Amniotic epithelial cell (primary cell): ENCODE measurements around the gene SLC6A20.
A peak's percentile ranks its signal among the peaks of the same experiment; 100 is the strongest.

Experiments
- DNase-seq: peaks from one replicate; pipeline ENCODE4 v3.0.0-alpha.2; 2010; ENCODE audit warnings: low read depth

The SLC6A20 gene

GRCh38 chr3:45795882-45796765 lies at the start of gene SLC6A20:
Gene SLC6A20, minus strand, starts transcription at chr3:45796536. Its CDS starts 117 bp downstream, at chr3:45796419.
- no peak for DNase-seq

- DNase-seq, result no peak
Observed at GRCh38 chr3:45844616-45845015, 48.3 kb upstream of the SLC6A20 start.

GRCh38 chr3:45842851-45843625 lies 46.7 kb upstream of the SLC6A20 start:
- no peak for DNase-seq

GRCh38 chr3:45841757-45842491 lies 45.6 kb upstream of the SLC6A20 start, which contains the start of gene LZTFL1:
Gene LZTFL1, minus strand, starts transcription at chr3:45842119. Its CDS starts 128 bp downstream, at chr3:45841991.
- DNase-seq, result peak; percentile 97

GRCh38 chr3:45841420-45841756 lies 45.1 kb upstream of the SLC6A20 start:
- DNase-seq, result no peak

- DNase-seq, result no peak
Observed at GRCh38 chr3:45838466-45838865, 42.1 kb upstream of the SLC6A20 start.

GRCh38 chr3:45832699-45833098 lies 36.4 kb upstream of the SLC6A20 start:
- DNase-seq, result peak; percentile 12

- DNase-seq, result no peak
Observed at GRCh38 chr3:45830121-45830520, 33.8 kb upstream of the SLC6A20 start.

- DNase-seq, result no peak
Observed at GRCh38 chr3:45826908-45827307, 30.6 kb upstream of the SLC6A20 start.

- DNase-seq, result no peak
Observed at GRCh38 chr3:45826321-45826720, 30.0 kb upstream of the SLC6A20 start.

- no peak for DNase-seq
Observed at GRCh38 chr3:45821127-45821526, 24.8 kb upstream of the SLC6A20 start.

- DNase-seq, result no peak
Observed at GRCh38 chr3:45819543-45819942, 23.2 kb upstream of the SLC6A20 start.

- DNase-seq, result peak; percentile 97
Observed at GRCh38 chr3:45817831-45818522, 21.6 kb upstream of the SLC6A20 start.

GRCh38 chr3:45816544-45816943 lies 20.2 kb upstream of the SLC6A20 start:
- peak; percentile 52 for DNase-seq

- DNase-seq, result no peak
Observed at GRCh38 chr3:45814322-45814721, 18.0 kb upstream of the SLC6A20 start.

GRCh38 chr3:45807681-45808540 lies 11.6 kb upstream of the SLC6A20 start:
- no peak for DNase-seq

- no peak for DNase-seq
Observed at GRCh38 chr3:45807133-45807532, 10.8 kb upstream of the SLC6A20 start.

GRCh38 chr3:45806072-45806471 lies 9.7 kb upstream of the SLC6A20 start:
- DNase-seq, result no peak

- DNase-seq, result no peak
Observed at GRCh38 chr3:45803252-45803935, 7.1 kb upstream of the SLC6A20 start.

GRCh38 chr3:45802146-45802545 lies 5.8 kb upstream of the SLC6A20 start:
- DNase-seq, result no peak
